ENCODE data around the gene IL17C.

The IL17C gene

DNA sequence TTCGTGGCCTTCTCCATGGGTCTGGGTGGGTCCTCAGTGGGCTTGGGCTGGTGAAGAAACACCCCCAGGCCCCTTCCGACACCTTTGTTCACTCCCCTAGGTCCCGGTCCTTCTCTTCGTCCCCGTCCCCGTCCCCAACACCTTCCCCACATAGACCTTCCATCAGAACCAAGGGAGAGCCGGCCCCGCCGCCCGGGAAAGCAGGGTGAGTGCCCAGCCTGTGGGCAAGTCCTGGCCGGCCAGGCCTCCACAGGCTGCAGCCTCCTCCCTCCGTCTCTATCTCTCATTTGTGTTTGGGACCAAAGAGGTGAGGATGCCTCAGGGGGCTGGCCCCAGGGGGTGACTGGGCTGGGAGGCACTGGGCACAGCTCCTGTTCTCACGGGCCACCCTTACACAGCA, 14.5 kb upstream of the IL17C start:
- in situ Hi-C loops (cut with HindIII; ENCODE audit: low pct_unique_long_range_greater_than_20kb, low sequenced_read_pairs), result no loop called here
- no peak for DNase-seq (ENCODE audit: low read depth in 1 of 2, low spot score in 1 of 2)
- no peak for TF ChIP-seq JUND (IDR thresholded peaks at IDR 0.05; ENCODE audit: low read depth)

DNA sequence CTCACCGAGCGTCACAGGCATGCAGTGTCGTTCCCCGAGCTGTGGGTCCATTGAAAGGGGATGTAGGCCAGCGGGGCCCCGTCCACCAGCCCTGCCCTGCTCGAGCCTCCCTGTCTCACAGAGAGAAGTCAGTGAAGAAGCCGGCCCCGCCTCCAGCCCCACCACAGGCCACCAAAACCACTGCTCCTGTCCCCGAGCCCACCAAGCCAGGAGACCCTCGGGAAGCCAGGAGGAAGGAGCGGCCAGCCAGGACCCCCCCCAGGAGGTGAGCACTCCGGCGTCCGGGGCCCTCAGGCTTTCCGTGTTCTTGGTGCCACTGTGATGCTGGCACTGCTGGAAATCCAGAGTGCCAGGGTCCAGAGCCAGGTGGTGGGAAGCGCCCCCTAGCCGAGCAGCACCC, 13.9 kb upstream of the IL17C start:
- in situ Hi-C loops (cut with HindIII; ENCODE audit: low pct_unique_long_range_greater_than_20kb, low sequenced_read_pairs), result no loop called here
- TF ChIP-seq JUND (IDR thresholded peaks at IDR 0.05; ENCODE audit: low read depth), result no peak
- DNase-seq (ENCODE audit: low read depth in 1 of 2, low spot score in 1 of 2), result no peak

DNA sequence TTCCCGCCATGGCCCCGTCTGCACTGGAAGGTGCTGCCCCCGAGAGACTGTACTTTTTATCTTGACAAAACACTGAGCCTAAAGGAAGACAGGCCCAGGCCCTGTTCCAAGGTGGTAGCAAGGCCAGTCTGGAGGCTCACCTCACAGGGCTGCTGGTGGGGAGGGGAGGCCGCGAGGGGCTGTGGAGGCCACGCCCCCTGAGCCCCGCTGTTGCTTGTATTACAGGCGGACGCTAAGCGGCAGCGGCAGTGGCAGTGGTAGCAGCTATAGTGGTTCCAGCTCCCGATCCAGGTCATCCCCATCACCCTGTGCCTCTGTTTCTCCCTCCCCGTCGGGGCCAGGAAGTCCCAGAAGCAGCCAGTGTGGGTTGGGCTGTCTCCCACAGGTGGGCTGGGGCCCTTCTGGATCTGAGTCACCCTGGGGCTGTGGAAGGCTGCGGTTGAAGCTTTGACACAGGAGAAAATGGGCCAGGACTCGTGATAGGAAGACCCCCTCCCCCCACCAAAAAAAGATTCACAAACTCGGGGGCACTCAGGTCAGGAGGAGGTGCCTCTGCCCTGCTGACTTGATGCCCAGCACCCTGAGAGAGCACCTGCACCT, 13.3 kb upstream of the IL17C start:
- in situ Hi-C loops (cut with HindIII; ENCODE audit: low pct_unique_long_range_greater_than_20kb, low sequenced_read_pairs), result no loop called here
- DNase-seq (ENCODE audit: low read depth in 1 of 2, low spot score in 1 of 2), result no peak
- TF ChIP-seq JUND (IDR thresholded peaks at IDR 0.05; ENCODE audit: low read depth), result no peak

DNA sequence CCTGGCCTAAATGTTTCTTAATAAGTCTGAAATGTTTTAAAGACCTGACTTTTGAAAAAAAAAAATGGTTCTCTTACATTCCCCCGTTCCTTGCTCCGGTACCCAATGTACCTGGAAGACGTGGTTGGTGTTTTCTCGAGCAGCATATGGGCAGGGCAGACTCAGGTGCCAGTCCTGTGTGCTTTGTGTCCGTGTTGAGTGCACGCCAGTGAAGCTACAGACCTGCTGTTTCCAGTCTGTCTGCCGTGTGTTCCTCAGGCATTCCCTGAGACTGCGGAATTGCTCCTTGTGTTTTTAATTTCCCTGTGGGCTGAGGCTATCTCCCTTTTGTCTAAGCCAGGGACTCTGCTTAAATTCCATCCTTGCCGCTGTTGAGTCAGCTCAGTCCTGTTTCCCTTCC, 11.7 kb upstream of the IL17C start:
- in situ Hi-C loops (cut with HindIII; ENCODE audit: low pct_unique_long_range_greater_than_20kb, low sequenced_read_pairs), result no loop called here
- no peak for TF ChIP-seq JUND (IDR thresholded peaks at IDR 0.05; ENCODE audit: low read depth)
- DNase-seq (ENCODE audit: low read depth in 1 of 2, low spot score in 1 of 2), result no peak

DNA sequence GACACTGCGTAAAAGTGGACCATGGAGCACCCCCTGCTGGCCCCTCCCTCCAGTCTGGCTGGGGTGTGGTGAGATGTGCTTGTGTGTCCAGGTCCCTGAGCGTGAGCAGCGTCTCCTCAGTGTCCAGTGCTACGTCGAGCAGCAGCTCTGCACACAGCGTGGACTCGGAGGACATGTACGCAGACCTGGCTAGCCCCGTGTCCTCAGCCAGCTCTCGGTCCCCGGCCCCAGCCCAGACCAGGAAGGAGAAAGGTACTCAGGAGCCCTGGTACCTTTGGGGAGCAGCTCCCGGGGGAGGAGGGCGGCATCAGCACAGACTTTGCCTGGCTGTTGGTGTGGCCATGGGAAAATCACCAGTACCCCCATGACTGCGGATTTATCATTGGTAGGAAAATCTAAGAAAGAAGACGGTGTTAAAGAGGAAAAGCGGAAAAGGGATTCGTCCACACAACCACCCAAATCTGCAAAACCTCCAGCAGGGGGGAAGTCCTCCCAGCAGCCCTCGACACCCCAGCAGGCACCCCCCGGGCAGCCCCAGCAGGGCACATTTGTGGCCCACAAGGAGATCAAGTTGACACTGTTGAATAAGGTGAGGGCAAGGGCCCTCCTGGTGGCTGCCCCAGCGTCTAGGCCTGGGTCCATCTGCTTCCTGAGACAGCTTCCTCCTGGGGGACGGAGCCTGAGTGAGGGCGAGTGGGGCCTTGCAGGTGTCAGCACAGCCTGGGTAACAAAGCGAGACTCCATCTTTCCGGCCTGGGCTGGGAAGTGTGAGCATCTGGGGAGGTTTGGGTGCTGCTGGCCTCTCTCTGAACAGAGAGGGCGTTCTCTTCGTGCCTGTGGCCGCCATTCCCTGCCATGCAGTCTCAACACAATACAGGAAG, 10.6 kb upstream of the IL17C start:
- TF ChIP-seq JUND (IDR thresholded peaks at IDR 0.05; ENCODE audit: low read depth), result no peak
- in situ Hi-C loops (cut with HindIII; ENCODE audit: low pct_unique_long_range_greater_than_20kb, low sequenced_read_pairs), result no loop called here
- DNase-seq (ENCODE audit: low read depth in 1 of 2, low spot score in 1 of 2), result no peak

DNA sequence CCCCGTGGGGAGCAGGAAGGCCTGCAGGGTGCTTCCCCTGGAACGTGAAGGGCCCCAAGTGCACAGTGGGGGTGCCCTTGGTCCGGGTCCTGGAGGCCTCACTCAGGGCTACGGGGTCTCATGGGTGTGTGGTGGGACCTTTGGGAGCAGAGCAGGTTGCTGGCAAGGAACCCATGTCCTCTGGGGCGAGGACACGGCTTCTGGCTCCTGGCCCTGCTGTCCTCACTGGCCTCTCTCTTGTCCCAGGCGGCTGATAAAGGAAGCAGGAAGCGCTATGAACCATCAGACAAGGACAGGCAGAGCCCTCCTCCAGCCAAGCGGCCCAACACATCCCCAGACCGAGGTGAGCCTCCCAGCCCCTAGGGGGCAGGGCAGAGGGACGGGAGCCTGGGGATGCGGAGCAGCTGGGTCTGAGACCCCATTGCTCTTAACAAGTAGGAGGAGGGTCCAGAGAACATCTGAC, 9.8 kb upstream of the IL17C start:
- in situ Hi-C loops (cut with HindIII; ENCODE audit: low pct_unique_long_range_greater_than_20kb, low sequenced_read_pairs), result no loop called here
- DNase-seq (ENCODE audit: low read depth in 1 of 2, low spot score in 1 of 2), result no peak
- TF ChIP-seq JUND (IDR thresholded peaks at IDR 0.05; ENCODE audit: low read depth), result no peak

DNA sequence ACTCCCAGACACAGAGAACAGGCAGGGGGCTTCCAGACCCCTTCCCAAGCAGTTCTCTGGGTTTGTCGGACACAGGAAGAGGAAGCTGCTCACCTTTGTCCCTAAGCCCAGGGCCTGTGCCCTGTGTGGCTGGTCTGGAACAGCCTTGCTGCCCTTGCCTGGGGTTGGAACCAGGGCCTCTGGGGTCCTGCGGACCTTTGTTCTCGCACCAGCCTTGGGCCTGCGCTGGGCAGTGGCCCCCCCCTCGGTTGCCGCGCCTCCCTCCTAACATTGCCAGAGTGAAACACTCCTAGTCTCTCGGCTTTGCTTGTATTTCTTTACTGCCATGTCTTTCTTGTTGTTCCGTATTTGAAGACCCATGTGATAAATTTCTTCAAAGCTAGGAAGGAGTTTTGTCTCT, 8.5 kb upstream of the IL17C start:
- DNase-seq (ENCODE audit: low read depth in 1 of 2, low spot score in 1 of 2), result no peak
- no peak for TF ChIP-seq JUND (IDR thresholded peaks at IDR 0.05; ENCODE audit: low read depth)
- in situ Hi-C loops (cut with HindIII; ENCODE audit: low pct_unique_long_range_greater_than_20kb, low sequenced_read_pairs), result no loop called here

DNA sequence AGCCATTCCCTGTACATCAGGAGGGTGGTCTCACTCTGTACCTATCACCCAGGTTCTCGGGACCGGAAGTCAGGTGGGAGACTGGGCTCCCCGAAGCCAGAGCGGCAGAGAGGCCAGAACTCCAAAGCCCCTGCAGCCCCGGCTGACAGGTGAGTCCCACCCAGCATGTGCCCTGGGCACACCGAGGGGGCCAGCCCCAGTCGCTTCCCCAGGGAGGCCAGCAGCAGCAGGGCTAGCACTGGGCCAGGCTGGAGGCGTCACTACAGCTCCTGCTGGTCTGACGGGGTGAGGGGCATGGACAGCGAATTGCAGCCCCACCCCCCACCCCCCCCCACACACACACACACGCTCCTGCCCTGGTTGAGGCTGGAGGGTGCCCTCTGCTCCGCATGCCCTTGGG, 7.9 kb upstream of the IL17C start:
- TF ChIP-seq JUND (IDR thresholded peaks at IDR 0.05; ENCODE audit: low read depth), result no peak
- DNase-seq (ENCODE audit: low read depth in 1 of 2, low spot score in 1 of 2), result no peak
- in situ Hi-C loops (cut with HindIII; ENCODE audit: low pct_unique_long_range_greater_than_20kb, low sequenced_read_pairs), result no loop called here

DNA sequence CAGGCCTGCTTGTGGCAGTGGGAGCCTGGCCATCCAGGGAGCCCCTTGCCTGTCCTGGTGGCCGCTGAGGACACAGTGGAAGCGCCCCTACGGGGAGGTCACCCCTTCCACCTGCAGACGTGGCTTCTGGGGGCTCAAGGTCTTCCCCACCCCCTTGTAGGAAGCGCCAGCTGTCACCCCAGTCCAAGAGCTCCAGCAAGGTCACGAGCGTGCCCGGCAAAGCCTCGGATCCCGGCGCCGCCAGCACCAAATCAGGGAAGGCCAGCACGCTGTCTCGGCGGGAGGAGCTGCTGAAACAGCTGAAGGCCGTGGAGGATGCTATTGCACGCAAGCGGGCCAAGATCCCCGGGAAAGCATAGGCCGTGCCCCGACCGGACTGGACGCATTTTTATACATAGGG, 7.4 kb upstream of the IL17C start:
- TF ChIP-seq JUND (IDR thresholded peaks at IDR 0.05; ENCODE audit: low read depth), result no peak
- in situ Hi-C loops (cut with HindIII; ENCODE audit: low pct_unique_long_range_greater_than_20kb, low sequenced_read_pairs), result no loop called here
- no peak for DNase-seq (ENCODE audit: low read depth in 1 of 2, low spot score in 1 of 2)

DNA sequence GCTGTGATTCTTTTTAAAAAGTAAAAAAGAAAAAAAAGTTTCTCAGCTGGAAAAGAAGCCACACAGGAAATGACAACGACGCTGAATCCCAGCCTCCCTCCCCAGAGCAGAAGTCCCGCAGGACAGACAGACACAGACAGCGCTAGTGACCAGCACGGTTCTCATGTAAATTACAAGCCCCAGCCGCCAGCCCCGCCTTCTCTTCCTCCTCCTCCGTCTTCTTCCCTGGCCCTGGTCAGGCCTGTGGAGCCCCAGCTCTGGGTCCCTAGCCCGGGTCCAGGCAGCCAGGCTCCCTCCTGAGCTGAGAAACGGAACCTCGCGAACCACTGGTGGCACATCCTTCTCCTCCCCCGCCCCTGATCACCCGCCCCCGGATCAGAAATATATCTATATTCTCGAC, 7.0 kb upstream of the IL17C start:
- DNase-seq (ENCODE audit: low read depth in 1 of 2, low spot score in 1 of 2), result no peak
- TF ChIP-seq JUND (IDR thresholded peaks at IDR 0.05; ENCODE audit: low read depth), result no peak
- in situ Hi-C loops (cut with HindIII; ENCODE audit: low pct_unique_long_range_greater_than_20kb, low sequenced_read_pairs), result no loop called here

DNA sequence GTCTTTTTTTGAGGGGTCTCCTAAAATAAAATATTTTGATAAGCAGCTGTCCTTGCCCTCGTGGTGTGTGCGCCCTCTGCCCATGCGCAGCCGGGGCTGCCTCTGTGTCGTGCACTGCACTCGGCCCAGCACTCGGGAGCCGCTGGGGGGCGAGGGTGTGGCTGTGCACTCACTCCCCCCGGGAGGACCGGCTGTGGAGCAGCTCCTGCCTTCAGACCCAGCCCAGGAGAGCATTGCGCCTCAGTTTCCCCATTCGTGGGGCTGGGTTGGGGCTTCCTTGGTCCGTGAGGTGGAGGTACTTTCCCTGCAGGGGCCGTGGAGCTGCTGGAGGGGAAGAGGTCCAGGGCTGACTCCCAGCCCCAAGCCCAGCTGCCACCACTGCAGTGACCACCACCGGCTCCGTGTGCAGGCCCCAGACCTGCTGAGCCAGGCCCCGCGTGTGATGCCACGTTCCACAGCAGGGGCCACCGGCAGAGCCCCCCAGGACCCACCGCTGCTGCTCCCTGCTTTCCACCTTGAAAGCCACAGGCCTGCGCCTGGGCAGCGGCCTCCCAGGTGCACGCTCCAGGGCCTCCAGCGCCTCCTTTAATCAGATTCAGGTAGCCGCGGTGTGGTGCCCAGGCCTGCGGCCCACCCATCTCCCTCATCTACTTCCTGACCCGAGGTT, 6.3 kb upstream of the IL17C start:
- in situ Hi-C loops (cut with HindIII; ENCODE audit: low pct_unique_long_range_greater_than_20kb, low sequenced_read_pairs), result no loop called here
- TF ChIP-seq JUND (IDR thresholded peaks at IDR 0.05; ENCODE audit: low read depth), result no peak
- DNase-seq (ENCODE audit: low read depth in 1 of 2, low spot score in 1 of 2), result no peak

DNA sequence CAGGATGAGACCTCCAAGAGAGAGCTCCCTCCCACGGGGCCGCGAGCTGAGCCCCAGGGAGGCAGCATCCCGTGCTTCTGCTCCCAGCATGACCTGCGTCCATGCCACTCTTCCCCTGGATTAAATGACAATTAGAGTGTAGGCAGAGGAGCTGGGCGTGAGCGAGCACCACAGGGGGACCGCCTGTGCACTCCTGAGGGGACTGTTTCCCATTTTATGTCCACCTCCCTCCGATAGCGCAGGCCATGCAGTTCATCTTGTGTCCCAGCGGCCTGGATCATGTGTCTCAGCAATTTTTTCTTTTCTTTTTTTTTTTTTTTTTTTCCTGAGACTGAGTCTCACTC, 5.8 kb upstream of the IL17C start:
- no peak for TF ChIP-seq JUND (IDR thresholded peaks at IDR 0.05; ENCODE audit: low read depth)
- no peak for DNase-seq (ENCODE audit: low read depth in 1 of 2, low spot score in 1 of 2)
- in situ Hi-C loops (cut with HindIII; ENCODE audit: low pct_unique_long_range_greater_than_20kb, low sequenced_read_pairs), result no loop called here

DNA sequence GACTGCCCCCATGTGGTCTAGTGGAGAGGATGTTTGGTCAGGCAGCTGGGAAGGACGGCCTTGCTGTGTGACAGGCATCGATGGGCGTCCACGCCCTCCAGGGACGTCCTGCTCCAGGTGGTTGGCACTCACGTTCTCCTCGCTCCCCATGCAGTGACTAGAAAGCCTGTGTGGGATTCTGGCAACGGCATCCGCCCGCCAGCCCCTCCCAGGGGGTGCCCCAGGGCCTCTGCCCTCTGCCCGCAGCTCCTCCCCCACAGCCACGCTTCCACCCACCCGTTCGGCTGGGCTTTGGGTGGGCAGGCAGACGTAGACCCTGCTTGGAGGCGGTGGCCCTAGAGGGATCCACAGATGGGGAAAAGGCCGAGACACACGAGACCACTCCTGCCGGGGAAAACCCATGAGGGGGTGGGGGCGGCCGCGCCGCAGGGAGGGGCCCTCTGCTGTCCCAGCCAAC, 4.7 kb upstream of the IL17C start:
- DNase-seq (ENCODE audit: low read depth in 1 of 2, low spot score in 1 of 2), result peak in 1 of 2 experiments; percentile 44
- in situ Hi-C loops (cut with HindIII; ENCODE audit: low pct_unique_long_range_greater_than_20kb, low sequenced_read_pairs), result no loop called here
- TF ChIP-seq JUND (IDR thresholded peaks at IDR 0.05; ENCODE audit: low read depth), result no peak

Measured in T47D (cell line).